ENCODE measurements around the gene IRX5. TPM values are rescaled to one million over a fixed set of nuclear protein-coding genes. Genes with fewer than 3 reads are reported as not detected.

The IRX5 gene
- total and polyA plus RNA-seq, 2 of the 4 experiments (the other 2 are of a cell fraction), result not detected

DNA sequence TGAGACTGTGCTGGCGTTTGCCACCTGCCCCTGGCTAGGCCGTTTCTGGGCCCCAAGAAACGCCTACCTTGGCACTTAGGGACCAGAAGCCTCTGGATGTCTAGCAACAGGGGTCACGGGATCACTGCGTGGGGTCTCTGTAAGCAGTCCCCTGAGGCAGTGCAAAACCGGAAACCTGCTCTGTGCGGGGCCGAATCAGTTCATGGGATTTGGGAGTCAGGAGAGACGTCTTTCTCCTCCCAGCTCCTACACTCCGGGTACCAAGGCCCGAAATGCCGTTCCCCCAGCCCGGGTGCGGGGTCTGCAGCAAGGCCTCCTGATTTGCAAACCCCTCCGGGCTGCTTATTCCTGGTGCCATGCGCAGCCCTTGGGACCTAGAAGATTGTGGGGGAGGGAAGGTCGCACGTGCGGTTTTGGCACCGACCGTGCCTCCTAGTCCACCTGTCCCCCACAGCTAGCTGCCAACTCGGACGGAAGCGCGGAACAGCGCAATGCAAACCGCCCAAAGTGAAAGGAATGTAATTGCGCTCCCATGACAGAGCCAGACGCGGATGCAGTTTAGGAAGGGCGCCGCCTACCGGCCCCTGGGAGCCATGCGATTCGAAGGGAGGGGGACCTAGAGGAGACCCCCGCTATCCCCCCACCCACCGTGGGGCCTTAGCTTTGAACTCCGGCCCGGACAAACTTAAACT lies 6.5 kb downstream of the IRX5 start:
- intact Hi-C loops (cut with micrococcal nuclease) (loop anchor here (5.0 to 10.0 kb wide), 2 partner anchors 652 to 990 kb away; partner anchors contain the start of gene IRX3), dilution Hi-C loops (cut with HindIII; ENCODE audit: low sequenced_read_pairs, unreplicated experiment) (no loop called here), in situ Hi-C loops (cut with MboI; ENCODE audit: low sequenced_read_pairs) (loop anchor here (25.0 kb wide), 3 partner anchors 650 to 1175 kb away; partner anchors contain the start of gene IRX3)
- Histone ChIP-seq H2BK5ac (ENCODE audit: low read depth, low read length, poor library complexity, severe bottlenecking) (no peak overlapping the region), H3K79me1 (ENCODE audit: low read depth in 1 of 2, low read length in 2 of 2) (no peaks in the 10 kb centered on the region), H4K5ac (ENCODE audit: low read depth, low read length) (no peak overlapping the region), H2BK20ac (ENCODE audit: low read depth, low read length) (no peak overlapping the region), H2AFZ (replicated peaks; ENCODE audit: low read length, poor library complexity) (peak overlapping the region; percentile 60), H2BK120ac (ENCODE audit: low read depth, low read length) (no peak overlapping the region), H2BK15ac (ENCODE audit: low read depth, low read length) (no peak overlapping the region), H3K4ac (ENCODE audit: low read depth, low read length) (no peak overlapping the region), H3K36me3 (ENCODE audit: control insufficient read depth, insufficient read depth, low read length) (no peaks in the 10 kb centered on the region), H3K14ac (replicated peaks; ENCODE audit: low read depth, low read length) (no peak overlapping the region), H2AK5ac (ENCODE audit: low read depth, low read length) (no peak overlapping the region), H3K27ac (ENCODE audit: insufficient read depth, low read length) (no peak overlapping the region), H4K8ac (ENCODE audit: low read depth in 2 of 2, low read length in 2 of 2) (no peak overlapping the region), H3K4me2 (ENCODE audit: low read depth, low read length) (no peak overlapping the region), H2AK9ac (replicated peaks; ENCODE audit: low read depth, low read length, poor library complexity) (no peak overlapping the region), H3K9me1 (ENCODE audit: insufficient read depth, low read length) (no peaks in the 10 kb centered on the region), H3K4me1 (ENCODE audit: control insufficient read depth, insufficient read depth, low read length) (no peaks in the 10 kb centered on the region), H3K9ac (ENCODE audit: low read depth, low read length) (no peak overlapping the region), H3K23ac (ENCODE audit: low read depth, low read length) (no peak overlapping the region), H4K91ac (ENCODE audit: insufficient read depth, low read depth, low read length) (no peak overlapping the region), H3K18ac (ENCODE audit: low read depth, low read length) (no peak overlapping the region), H3K4me3 (ENCODE audit: insufficient read depth, low read depth, low read length) (no peak overlapping the region), H4K20me1 (ENCODE audit: insufficient read depth, low read length) (peaks cover 5% of the 10 kb centered on the region; the same call in 1 of the 2 replicates), H3K56ac (ENCODE audit: extremely low read depth, insufficient read depth, low read length) (no peak overlapping the region), H3K9me3 (ENCODE audit: control insufficient read depth, insufficient read depth, low read length) (peaks cover 7% of the 10 kb centered on the region; the same call in 1 of the 2 replicates), H3K27me3 (ENCODE audit: control insufficient read depth, insufficient read depth, low read length) (peaks cover 89% of the 10 kb centered on the region)
- TF ChIP-seq, protein P1, sequence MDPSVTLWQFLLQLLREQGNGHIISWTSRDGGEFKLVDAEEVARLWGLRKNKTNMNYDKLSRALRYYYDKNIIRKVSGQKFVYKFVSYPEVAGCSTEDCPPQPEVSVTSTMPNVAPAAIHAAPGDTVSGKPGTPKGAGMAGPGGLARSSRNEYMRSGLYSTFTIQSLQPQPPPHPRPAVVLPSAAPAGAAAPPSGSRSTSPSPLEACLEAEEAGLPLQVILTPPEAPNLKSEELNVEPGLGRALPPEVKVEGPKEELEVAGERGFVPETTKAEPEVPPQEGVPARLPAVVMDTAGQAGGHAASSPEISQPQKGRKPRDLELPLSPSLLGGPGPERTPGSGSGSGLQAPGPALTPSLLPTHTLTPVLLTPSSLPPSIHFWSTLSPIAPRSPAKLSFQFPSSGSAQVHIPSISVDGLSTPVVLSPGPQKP (IDR thresholded peaks at IDR 0.05; ENCODE audit: borderline replicate concordance, low read depth, low read length), result no peak
- TF ChIP-seq CHD1 (IDR thresholded peaks at IDR 0.05; ENCODE audit: low read depth, low read length) (no peak), MAZ (IDR thresholded peaks at IDR 0.05; ENCODE audit: borderline replicate concordance, low read depth, low read length) (no peak), RCOR1 (IDR thresholded peaks at IDR 0.05; ENCODE audit: insufficient replicate concordance, low read length) (no peak), RAD21 (IDR thresholded peaks at IDR 0.05; ENCODE audit: low read length) (peak; percentile 10; the same call in 1 of the 2 replicates), RFX5 (IDR thresholded peaks at IDR 0.05; ENCODE audit: low read depth, low read length) (no peak), BHLHE40 (IDR thresholded peaks at IDR 0.05; ENCODE audit: low read depth, low read length) (no peak), SMC3 (IDR thresholded peaks at IDR 0.05; ENCODE audit: low read depth, low read length) (no peak), MXI1 (IDR thresholded peaks at IDR 0.05; ENCODE audit: borderline replicate concordance, low read depth, low read length) (no peak)
- TF ChIP-seq, protein P2, sequence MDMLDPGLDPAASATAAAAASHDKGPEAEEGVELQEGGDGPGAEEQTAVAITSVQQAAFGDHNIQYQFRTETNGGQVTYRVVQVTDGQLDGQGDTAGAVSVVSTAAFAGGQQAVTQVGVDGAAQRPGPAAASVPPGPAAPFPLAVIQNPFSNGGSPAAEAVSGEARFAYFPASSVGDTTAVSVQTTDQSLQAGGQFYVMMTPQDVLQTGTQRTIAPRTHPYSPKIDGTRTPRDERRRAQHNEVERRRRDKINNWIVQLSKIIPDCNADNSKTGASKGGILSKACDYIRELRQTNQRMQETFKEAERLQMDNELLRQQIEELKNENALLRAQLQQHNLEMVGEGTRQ (IDR thresholded peaks at IDR 0.05; ENCODE audit: low read depth, low read length), result no peak
- TF ChIP-seq, protein P3, sequence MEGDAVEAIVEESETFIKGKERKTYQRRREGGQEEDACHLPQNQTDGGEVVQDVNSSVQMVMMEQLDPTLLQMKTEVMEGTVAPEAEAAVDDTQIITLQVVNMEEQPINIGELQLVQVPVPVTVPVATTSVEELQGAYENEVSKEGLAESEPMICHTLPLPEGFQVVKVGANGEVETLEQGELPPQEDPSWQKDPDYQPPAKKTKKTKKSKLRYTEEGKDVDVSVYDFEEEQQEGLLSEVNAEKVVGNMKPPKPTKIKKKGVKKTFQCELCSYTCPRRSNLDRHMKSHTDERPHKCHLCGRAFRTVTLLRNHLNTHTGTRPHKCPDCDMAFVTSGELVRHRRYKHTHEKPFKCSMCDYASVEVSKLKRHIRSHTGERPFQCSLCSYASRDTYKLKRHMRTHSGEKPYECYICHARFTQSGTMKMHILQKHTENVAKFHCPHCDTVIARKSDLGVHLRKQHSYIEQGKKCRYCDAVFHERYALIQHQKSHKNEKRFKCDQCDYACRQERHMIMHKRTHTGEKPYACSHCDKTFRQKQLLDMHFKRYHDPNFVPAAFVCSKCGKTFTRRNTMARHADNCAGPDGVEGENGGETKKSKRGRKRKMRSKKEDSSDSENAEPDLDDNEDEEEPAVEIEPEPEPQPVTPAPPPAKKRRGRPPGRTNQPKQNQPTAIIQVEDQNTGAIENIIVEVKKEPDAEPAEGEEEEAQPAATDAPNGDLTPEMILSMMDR (conservative IDR thresholded peaks at IDR 0.05; ENCODE audit: low read depth, low read length), result 0 out of 2 replicates have a peak, but pooled peaks have one; percentile 20
- POLR2A ChIA-PET (ENCODE audit: unreplicated experiment), result no interaction called here
- 10% methylated on average over 2 of the region's 39 CpGs; no CpG with 5 or more reads in 1 of the 2 experiments for WGBS, 2 experiments (ENCODE audit: extremely low coverage in 2 of 2, insufficient read length in 1 of 2)
- CTCF ChIA-PET, result no interaction called here
- DNase-seq (no peak), ATAC-seq (ENCODE audit: low read depth) (no peak)
- no TSS peak for BruUV-seq (replicated peaks)

Data from IMR-90 (cell line).